HG03469 (cell line): ENCODE data around the gene SP7.
"Not testable (repeated sequence)": the region's sequence is repeated elsewhere in the genome, so short reads cannot be mapped to it uniquely, and the experiment has no call there.

Source experiments
- ATAC-seq: cut with Tn5 transposase; IDR thresholded peaks from one replicate; pipeline ENCODE4 v1.9.1; 2021; ENCODE audit warnings: mild to moderate bottlenecking, moderate library complexity, moderate number of reproducible peaks; ENCODE audit not compliant: unreplicated experiment

Gene SP7

GRCh38 chr12:53347905-53348304, 11.8 kb upstream of the SP7 start:
- no peak for ATAC-seq

GRCh38 chr12:53346491-53346890, 10.3 kb upstream of the SP7 start:
- no peak for ATAC-seq

- ATAC-seq: no peak
Measured at GRCh38 chr12:53345486-53346188, 9.5 kb upstream of the SP7 start.

- ATAC-seq: no peak
Measured at GRCh38 chr12:53344824-53345485, 8.8 kb upstream of the SP7 start.

- ATAC-seq: no peak
Measured at GRCh38 chr12:53344487-53344823, 8.3 kb upstream of the SP7 start.

GRCh38 chr12:53343969-53344368, 7.8 kb upstream of the SP7 start:
- ATAC-seq: no peak

GRCh38 chr12:53343449-53343848, 7.3 kb upstream of the SP7 start:
- no peak for ATAC-seq

- no peak for ATAC-seq
Measured at GRCh38 chr12:53340398-53340797, 4.2 kb upstream of the SP7 start.

GRCh38 chr12:53338916-53339315, 2.8 kb upstream of the SP7 start:
- ATAC-seq: no peak

GRCh38 chr12:53338017-53338416, 1.9 kb upstream of the SP7 start:
- no peak for ATAC-seq

GRCh38 chr12:53334822-53335221, 1.3 kb downstream of the SP7 start:
- ATAC-seq: no peak

- ATAC-seq: no peak
Measured at GRCh38 chr12:53333845-53334244, 2.3 kb downstream of the SP7 start.

- no peak for ATAC-seq
Measured at GRCh38 chr12:53333289-53333688, 2.9 kb downstream of the SP7 start.

- ATAC-seq: no peak
Measured at GRCh38 chr12:53332744-53333143, 3.4 kb downstream of the SP7 start.

- ATAC-seq: not testable (repeated sequence)
Measured at GRCh38 chr12:53332339-53332738, 3.8 kb downstream of the SP7 start.

GRCh38 chr12:53330671-53331070, 5.5 kb downstream of the SP7 start:
- no peak for ATAC-seq

- no peak for ATAC-seq
Measured at GRCh38 chr12:53328043-53328435, 8.1 kb downstream of the SP7 start.

GRCh38 chr12:53327435-53328042, 8.6 kb downstream of the SP7 start:
- ATAC-seq: no peak

- ATAC-seq: no peak
Measured at GRCh38 chr12:53326460-53327185, 9.5 kb downstream of the SP7 start.

GRCh38 chr12:53325511-53326061, 10.6 kb downstream of the SP7 start:
- no peak for ATAC-seq

GRCh38 chr12:53324779-53325510, 11.2 kb downstream of the SP7 start:
- peak; percentile 43 for ATAC-seq
